ENCODE measurements around the gene APPL2. TPM values are rescaled to one million over a fixed set of nuclear protein-coding genes. Genes with fewer than 3 reads are reported as not detected.

APPL2 gene
- total RNA-seq, 1 donor from 2014 or later: 37.5 TPM

- Histone ChIP-seq H3K27me3 (no peaks in the 10 kb centered on the region), H3K27ac (no peak overlapping the region), H3K9ac (no peak overlapping the region), H2AFZ (replicated peaks) (no peak overlapping the region), H3F3A (ENCODE audit: low read depth) (no peaks in the 10 kb centered on the region), H3K36me3 (peaks cover 24% of the 10 kb centered on the region), H3K4me1 (no peaks in the 10 kb centered on the region), H3K79me2 (ENCODE audit: low read depth) (no peaks in the 10 kb centered on the region), H4K20me1 (ENCODE audit: low read depth) (no peaks in the 10 kb centered on the region), H3K4me2 (no peak overlapping the region), H3K4me3 (no peak overlapping the region), H3K9me3 (ENCODE audit: low read depth) (no peaks in the 10 kb centered on the region)
- Mint-ChIP-seq H3K4me3 (no peak overlapping the region), H3K36me3 (peaks cover 18% of the 10 kb centered on the region), H3K4me1 (peaks cover 2% of the 10 kb centered on the region), H3K9me3 (no peaks in the 10 kb centered on the region), H3K27me3 (ENCODE audit: insufficient read depth, low read depth) (no peaks in the 10 kb centered on the region), H3K27ac (no peak overlapping the region)
- DNase-seq (ENCODE audit: low spot score): no peak
- TF ChIP-seq EZH2 (IDR thresholded peaks at IDR 0.05): no peak
- TF ChIP-seq EZH2phosphoT487 (IDR thresholded peaks at IDR 0.05): no peak
- no peak for TF ChIP-seq CTCF (IDR thresholded peaks at IDR 0.05)
Measured at GRCh38 chr12:105167346-105167745, 68.6 kb downstream of the APPL2 start.

DNA sequence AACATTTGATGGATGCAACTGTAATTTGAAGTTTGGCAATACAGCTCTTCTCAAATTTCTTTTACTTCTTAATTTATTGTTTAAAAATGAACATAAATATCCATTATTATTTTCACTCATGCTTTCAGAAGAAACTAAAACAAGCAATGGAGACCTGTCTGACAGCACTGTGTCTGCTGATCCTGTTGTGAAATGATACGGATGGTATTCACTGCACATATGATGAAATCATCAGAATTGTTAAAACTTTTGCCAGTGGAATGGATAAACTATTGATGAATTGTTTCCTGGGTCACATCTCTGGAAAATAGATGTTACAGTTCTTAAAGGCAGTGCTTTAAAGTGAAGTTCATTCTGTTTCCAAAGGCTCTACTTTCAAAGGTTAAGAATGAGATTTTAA is 69.2 kb downstream of the APPL2 start:
- Histone ChIP-seq H4K20me1 (ENCODE audit: low read depth) (no peaks in the 10 kb centered on the region), H2AFZ (replicated peaks) (no peak overlapping the region), H3F3A (ENCODE audit: low read depth) (no peaks in the 10 kb centered on the region), H3K27me3 (no peaks in the 10 kb centered on the region), H3K27ac (no peak overlapping the region), H3K4me1 (no peaks in the 10 kb centered on the region), H3K79me2 (ENCODE audit: low read depth) (no peaks in the 10 kb centered on the region), H3K9me3 (ENCODE audit: low read depth) (no peaks in the 10 kb centered on the region), H3K9ac (no peak overlapping the region), H3K36me3 (peaks cover 24% of the 10 kb centered on the region), H3K4me2 (no peak overlapping the region), H3K4me3 (no peak overlapping the region)
- TF ChIP-seq CTCF (IDR thresholded peaks at IDR 0.05) (no peak), EZH2phosphoT487 (IDR thresholded peaks at IDR 0.05) (no peak), EZH2 (IDR thresholded peaks at IDR 0.05) (no peak)
- peaks cover 2% of the 10 kb centered on the region for H3K4me1 Mint-ChIP-seq
- peaks cover 23% of the 10 kb centered on the region for H3K36me3 Mint-ChIP-seq
- H3K27ac Mint-ChIP-seq: no peak overlapping the region
- no peaks in the 10 kb centered on the region for H3K27me3 Mint-ChIP-seq (ENCODE audit: insufficient read depth, low read depth)
- no peak for DNase-seq (ENCODE audit: low spot score)
- no peaks in the 10 kb centered on the region for H3K9me3 Mint-ChIP-seq
- no peak overlapping the region for H3K4me3 Mint-ChIP-seq

DNA sequence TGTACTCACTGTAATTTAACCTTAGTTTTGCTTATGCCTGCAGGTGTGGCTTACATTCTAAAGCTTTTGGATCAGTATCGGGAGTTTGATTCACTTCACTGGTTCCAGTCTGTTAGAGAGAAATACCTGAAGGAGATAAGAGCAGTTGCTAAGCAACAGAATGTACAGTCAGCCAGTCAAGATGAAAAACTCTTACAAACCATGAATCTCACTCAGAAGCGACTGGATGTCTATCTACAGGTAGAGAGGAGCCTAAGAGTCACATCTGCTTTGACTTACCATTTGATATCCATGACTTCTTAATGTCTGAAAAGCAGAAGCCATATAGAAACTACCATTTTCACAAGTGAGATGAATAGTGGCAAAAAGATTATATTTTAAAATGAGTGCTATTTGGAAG is 71.9 kb downstream of the APPL2 start:
- Histone ChIP-seq H3K27me3 (no peaks in the 10 kb centered on the region), H3K9ac (no peak overlapping the region), H4K20me1 (ENCODE audit: low read depth) (no peaks in the 10 kb centered on the region), H3K4me2 (no peak overlapping the region), H2AFZ (replicated peaks) (no peak overlapping the region), H3F3A (ENCODE audit: low read depth) (no peaks in the 10 kb centered on the region), H3K9me3 (ENCODE audit: low read depth) (no peaks in the 10 kb centered on the region), H3K79me2 (ENCODE audit: low read depth) (no peaks in the 10 kb centered on the region), H3K4me1 (no peaks in the 10 kb centered on the region), H3K27ac (no peak overlapping the region), H3K4me3 (no peak overlapping the region), H3K36me3 (peaks cover 37% of the 10 kb centered on the region)
- peaks cover 23% of the 10 kb centered on the region for H3K36me3 Mint-ChIP-seq
- DNase-seq (ENCODE audit: low spot score): no peak
- no peak overlapping the region for H3K4me3 Mint-ChIP-seq
- H3K27ac Mint-ChIP-seq: no peak overlapping the region
- H3K9me3 Mint-ChIP-seq: no peaks in the 10 kb centered on the region
- peaks cover 2% of the 10 kb centered on the region for H3K4me1 Mint-ChIP-seq
- TF ChIP-seq EZH2phosphoT487 (IDR thresholded peaks at IDR 0.05) (no peak), EZH2 (IDR thresholded peaks at IDR 0.05) (no peak), CTCF (IDR thresholded peaks at IDR 0.05) (no peak)
- no peaks in the 10 kb centered on the region for H3K27me3 Mint-ChIP-seq (ENCODE audit: insufficient read depth, low read depth)

All from neural progenitor cell (in vitro differentiated cells).